Subcutaneous adipose tissue (tissue), 4 donors: Measurements from ENCODE around the gene PNISR. TPM values are rescaled to one million over a fixed set of nuclear protein-coding genes. Genes with fewer than 3 reads are reported as not detected.

Source experiments
- total RNA-seq, 4 donors: library from RNA; depleted of rRNA; stranded (reverse); fragments of >200 nt; gene quantifications; one replicate each; pipeline ENCODE4 v1.1.0, GENCODE V29; 2016
- TF ChIP-seq, protein P1 (sequence below): fragments of 450-650 bp; IDR thresholded peaks from one replicate; pipeline ENCODE4 v1.5.1; 2016; ENCODE audit warnings: low read depth, mild to moderate bottlenecking, control low read depth, antibody characterized with exemption, moderate library complexity

Gene PNISR
- total RNA-seq, 4 donors from 2014 or later: 165 to 186 (median 181) TPM

DNA sequence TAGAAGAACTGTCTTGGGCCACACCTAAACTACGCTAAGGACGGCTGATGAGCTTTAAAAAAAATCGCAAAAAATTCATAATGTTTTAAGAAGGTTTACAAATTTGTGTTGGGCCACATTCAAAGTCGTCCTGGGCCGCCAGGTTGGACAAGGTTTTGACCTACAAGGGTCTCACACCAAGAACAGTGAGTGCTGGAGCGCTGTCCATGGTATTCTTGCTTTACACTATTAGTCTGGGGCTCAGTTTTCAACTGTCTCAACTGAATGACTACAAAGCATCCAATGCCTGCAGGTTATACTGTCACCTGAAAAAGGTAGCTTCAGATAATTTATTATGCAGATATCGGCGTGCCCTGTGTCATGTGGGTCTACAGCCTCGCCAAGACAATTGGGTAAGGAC is 72.0 kb downstream of the PNISR start:
- TF ChIP-seq, protein P1, sequence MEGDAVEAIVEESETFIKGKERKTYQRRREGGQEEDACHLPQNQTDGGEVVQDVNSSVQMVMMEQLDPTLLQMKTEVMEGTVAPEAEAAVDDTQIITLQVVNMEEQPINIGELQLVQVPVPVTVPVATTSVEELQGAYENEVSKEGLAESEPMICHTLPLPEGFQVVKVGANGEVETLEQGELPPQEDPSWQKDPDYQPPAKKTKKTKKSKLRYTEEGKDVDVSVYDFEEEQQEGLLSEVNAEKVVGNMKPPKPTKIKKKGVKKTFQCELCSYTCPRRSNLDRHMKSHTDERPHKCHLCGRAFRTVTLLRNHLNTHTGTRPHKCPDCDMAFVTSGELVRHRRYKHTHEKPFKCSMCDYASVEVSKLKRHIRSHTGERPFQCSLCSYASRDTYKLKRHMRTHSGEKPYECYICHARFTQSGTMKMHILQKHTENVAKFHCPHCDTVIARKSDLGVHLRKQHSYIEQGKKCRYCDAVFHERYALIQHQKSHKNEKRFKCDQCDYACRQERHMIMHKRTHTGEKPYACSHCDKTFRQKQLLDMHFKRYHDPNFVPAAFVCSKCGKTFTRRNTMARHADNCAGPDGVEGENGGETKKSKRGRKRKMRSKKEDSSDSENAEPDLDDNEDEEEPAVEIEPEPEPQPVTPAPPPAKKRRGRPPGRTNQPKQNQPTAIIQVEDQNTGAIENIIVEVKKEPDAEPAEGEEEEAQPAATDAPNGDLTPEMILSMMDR: no peak

GRCh38 chr6:99350573-99350972 is 74.5 kb downstream of the PNISR start:
- TF ChIP-seq, protein P1: no peak

- TF ChIP-seq, protein P1: no peak
Observed at GRCh38 chr6:99349171-99350141, 75.7 kb downstream of the PNISR start, which contains the start of gene FAXC. TSS of gene FAXC (minus strand) at chr6:99349674. CDS start at chr6:99349372, 302 bp downstream.

DNA sequence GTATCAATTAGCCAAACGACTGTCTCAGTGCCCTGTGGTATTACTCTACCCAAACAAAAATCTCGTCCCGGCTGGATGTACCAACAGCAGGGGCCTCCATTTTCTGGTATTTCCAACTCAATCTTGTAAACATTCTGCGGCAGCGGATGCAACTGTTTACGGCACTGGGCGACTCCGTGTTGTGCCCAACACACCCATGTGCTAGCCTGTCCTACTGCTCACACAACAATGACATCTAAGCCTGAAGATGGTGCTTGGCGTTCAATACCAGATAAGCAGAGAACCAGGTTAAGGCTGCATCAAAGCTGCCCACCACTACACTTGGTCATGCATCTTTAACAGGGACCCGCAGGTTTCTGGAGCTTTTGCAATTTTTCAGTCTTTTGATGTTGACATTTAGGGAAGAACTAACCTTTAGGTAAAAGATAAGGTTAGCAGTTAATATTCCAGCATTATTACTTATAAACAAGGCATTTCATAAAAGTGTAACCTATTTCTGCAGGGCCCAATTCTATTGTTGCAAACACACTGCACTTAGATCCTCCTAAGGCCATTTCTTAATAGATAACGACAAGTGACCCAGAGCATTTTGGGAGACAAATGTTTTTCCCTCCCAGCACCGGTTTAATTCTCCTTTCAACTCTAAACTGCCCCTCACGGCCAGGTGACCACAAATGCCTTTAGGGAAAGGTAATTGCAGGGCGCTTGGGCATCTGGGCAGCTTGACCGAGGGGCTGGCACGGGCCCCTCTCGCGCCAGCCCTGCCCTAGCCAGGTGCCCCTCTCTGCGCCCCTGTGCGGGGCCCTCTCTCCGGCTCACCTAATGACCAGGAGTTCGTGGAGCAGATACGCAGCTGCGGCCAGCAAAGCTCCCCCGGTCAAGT is 76.6 kb downstream of the PNISR start:
- TF ChIP-seq, protein P1: no peak

Other genes with a start within 250 kb of the PNISR start
- gene FAXC, start 75.6 kb downstream of the PNISR start, total RNA-seq: under 1 TPM in 1 of 4 donors, not detected in 3; under 0.01 TPM
- gene COQ3, start 31.1 kb downstream of the PNISR start, total RNA-seq: 10 to 100 TPM in 1 of 4 donors, 1 to 10 TPM in 3; 2.4 to 10.2 (median 2.8) TPM
- gene USP45, start 90.1 kb upstream of the PNISR start, total RNA-seq: 10 to 100 TPM; 15.1 to 23.3 (median 19.1) TPM
- gene CCNC, start 143.4 kb upstream of the PNISR start, total RNA-seq: 10 to 100 TPM; 48.2 to 77.3 (median 53.9) TPM
- gene PRDM13, start 181.5 kb upstream of the PNISR start, total RNA-seq: not detected